Liver (tissue), 9 donors: ENCODE data around the gene STAG2. TPM values are rescaled to one million over a fixed set of nuclear protein-coding genes. Genes with fewer than 3 reads are reported as not detected.

ENCODE experiments used
- DNase-seq: peaks from one replicate; pipeline ENCODE4 v3.0.0-alpha.2; 2017; ENCODE audit warnings: low spot score
- H3K27ac ChIP-seq, 2 donors: one replicate each; pipeline ENCODE4 v1.7.0; 2013; ENCODE audit warnings: inconsistent platforms in 2 of 2, low read length in 2 of 2, control low read depth in 1 of 2, low read depth in 1 of 2, mild to moderate bottlenecking in 1 of 2
- H3K27me3 ChIP-seq, 4 donors: one replicate each; pipeline versions ENCODE4 v1.6.1 to v1.7.0; 2013; ENCODE audit warnings: low read length in 3 of 4, inconsistent platforms in 1 of 4, mild to moderate bottlenecking in 1 of 4, moderate library complexity in 1 of 4; ENCODE audit not compliant: control insufficient read depth in 4 of 4, insufficient read depth in 4 of 4
- H3K36me3 ChIP-seq, 4 donors: one replicate each; pipeline versions ENCODE4 v1.6.1 to v1.7.0; 2013; ENCODE audit warnings: low read length in 3 of 4, mild to moderate bottlenecking in 3 of 4, low read depth in 1 of 4, moderate library complexity in 1 of 4; ENCODE audit not compliant: control insufficient read depth in 4 of 4, insufficient read depth in 3 of 4
- H3K4me1 ChIP-seq, 4 donors: one replicate each; pipeline versions ENCODE4 v1.6.1 to v1.7.0; 2013; ENCODE audit warnings: low read length in 3 of 4, mild to moderate bottlenecking in 3 of 4, moderate library complexity in 1 of 4; ENCODE audit not compliant: control insufficient read depth in 4 of 4, insufficient read depth in 4 of 4
- H3K4me3 ChIP-seq, 3 donors: one replicate each; pipeline versions ENCODE4 v1.6.1 to v1.7.0; 2013; ENCODE audit warnings: low read length in 3 of 3, control low read depth in 1 of 3, low read depth in 1 of 3, mild to moderate bottlenecking in 1 of 3
- H3K9ac ChIP-seq, 2 donors: one replicate each; pipeline ENCODE4 v1.7.0; 2013; ENCODE audit warnings: low read length in 2 of 2, mild to moderate bottlenecking in 2 of 2, moderate library complexity in 2 of 2, control low read depth in 1 of 2, low read depth in 1 of 2
- H3K9me3 ChIP-seq, 4 donors: one replicate each; pipeline versions ENCODE4 v1.6.1 to v1.7.0; 2013; ENCODE audit warnings: low read length in 3 of 4; ENCODE audit not compliant: control insufficient read depth in 4 of 4
- ATF3 ChIP-seq: IDR thresholded peaks from 2 replicates; pipeline ENCODE4 v1.6.1; 2016; ENCODE audit warnings: antibody characterized with exemption
- EGR1 ChIP-seq, 2 donors: IDR thresholded peaks; 2 replicates each; pipeline ENCODE4 v1.6.1; 2016 to 2018; ENCODE audit warnings: antibody characterized with exemption in 2 of 2, low read depth in 2 of 2
- FOXA1 ChIP-seq: IDR thresholded peaks from 2 replicates; pipeline ENCODE4 v1.6.1; 2016; ENCODE audit warnings: antibody characterized with exemption
- FOXA2 ChIP-seq: IDR thresholded peaks from 2 replicates; pipeline ENCODE4 v1.6.1; 2016; ENCODE audit warnings: antibody characterized with exemption
- GABPA ChIP-seq, 2 donors: IDR thresholded peaks in 1 of 2; conservative IDR thresholded peaks in 1 of 2; 2 replicates each; pipeline ENCODE4 v1.6.1; 2016; ENCODE audit warnings: antibody characterized with exemption in 2 of 2, mild to moderate bottlenecking in 1 of 2, moderate library complexity in 1 of 2
- HNF4A ChIP-seq, 2 donors: conservative IDR thresholded peaks; 2 replicates each; pipeline ENCODE4 v1.6.1; 2016; ENCODE audit warnings: antibody characterized with exemption in 2 of 2, mild to moderate bottlenecking in 2 of 2
- HNF4G ChIP-seq: IDR thresholded peaks from 2 replicates; pipeline ENCODE4 v1.6.1; 2016; ENCODE audit warnings: antibody characterized with exemption
- JUND ChIP-seq, 2 donors: IDR thresholded peaks; 2 replicates each; pipeline ENCODE4 v1.6.1; 2016; ENCODE audit warnings: antibody characterized with exemption in 2 of 2
- MAX ChIP-seq: IDR thresholded peaks from 2 replicates; pipeline ENCODE4 v1.6.1; 2016; ENCODE audit warnings: antibody characterized with exemption
- NR2F2 ChIP-seq: IDR thresholded peaks from 2 replicates; pipeline ENCODE4 v1.6.1; 2016; ENCODE audit warnings: antibody characterized with exemption
- RAD21 ChIP-seq, 2 donors: IDR thresholded peaks; 2 replicates each; pipeline ENCODE4 v1.6.1; 2016; ENCODE audit warnings: antibody characterized with exemption in 2 of 2, mild to moderate bottlenecking in 2 of 2
- REST ChIP-seq: IDR thresholded peaks from 2 replicates; pipeline ENCODE4 v1.6.1; 2016; ENCODE audit warnings: antibody characterized with exemption, mild to moderate bottlenecking
- RXRA ChIP-seq, 2 donors: IDR thresholded peaks; 2 replicates each; pipeline ENCODE4 v1.6.1; 2017 to 2018; ENCODE audit warnings: antibody characterized with exemption in 2 of 2, mild to moderate bottlenecking in 1 of 2
- SP1 ChIP-seq: IDR thresholded peaks from 2 replicates; pipeline ENCODE4 v1.6.1; 2018; ENCODE audit warnings: antibody characterized with exemption, mild to moderate bottlenecking
- TAF1 ChIP-seq: conservative IDR thresholded peaks from 2 replicates; pipeline ENCODE4 v1.6.1; 2016; ENCODE audit warnings: antibody characterized with exemption, mild to moderate bottlenecking
- YY1 ChIP-seq: IDR thresholded peaks from 2 replicates; pipeline ENCODE4 v1.6.1; 2016; ENCODE audit warnings: antibody characterized with exemption, mild to moderate bottlenecking
- WGBS: extraction: QIAGEN DNeasy Blood & Tissue Kit; methylation state at CpG from one replicate; pipeline ENCODE4 v1.1.7; 2013; 5-methylcytosine and 5-hydroxymethylcytosine counted together
- polyA plus RNA-seq, 2 donors: library from polyadenylated mRNA; stranded (reverse) in 1 of 2; unstranded in 1 of 2; fragments of 200-250 nt in 1 of 2; fragments of >200 nt in 1 of 2; fragmentation: Nextera tagmentation in 1 of 2; extraction: Ambion mirVana in 1 of 2; gene quantifications; one replicate each; pipeline versions ENCODE4 v1.2.1 to v1.2.3, GENCODE V29; 2013 to 2015
- total RNA-seq, 2 donors: library from RNA; depleted of rRNA; stranded (reverse); fragments of >200 nt; gene quantifications; one replicate each; pipeline ENCODE4 v1.2.3, GENCODE V29; 2014
- TF ChIP-seq, protein P1 (sequence below): fragments of 150-350 bp; IDR thresholded peaks from 2 replicates; pipeline ENCODE4 v1.5.1; 2017; ENCODE audit warnings: improper control_type of control experiment, low read depth, low read length; ENCODE audit not compliant: missing input control
- TF ChIP-seq, protein P2 (sequence below): IDR thresholded peaks from 2 replicates; pipeline ENCODE4 v1.6.1; 2016; ENCODE audit warnings: antibody characterized with exemption
- donor health status: healthy.
- donor health status: healthy.
- donor health status: healthy.
- donor health status: healthy.
- donor health status: healthy.

STAG2 gene
- total and polyA plus RNA-seq, 4 donors, result 9.7 to 71.0 (median 23.9) TPM

DNA sequence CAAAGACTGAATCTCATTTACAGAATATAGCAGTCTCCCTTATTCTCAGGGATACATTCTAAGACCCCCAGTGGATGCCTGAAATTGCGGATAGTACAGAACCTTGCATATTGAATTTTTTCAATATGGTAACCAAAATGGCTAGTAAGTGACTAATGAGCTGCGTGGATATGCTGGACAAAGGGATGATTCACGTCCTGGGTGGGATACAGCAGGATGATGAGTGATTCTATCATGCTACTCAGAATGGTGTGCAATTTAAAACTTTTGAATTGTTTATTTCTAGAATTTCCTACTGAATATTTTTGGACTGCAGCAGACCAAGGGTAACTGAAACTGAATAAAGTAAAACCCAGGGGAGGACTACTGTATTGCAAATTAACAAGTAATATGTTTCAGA, 66.7 kb downstream of the STAG2 start:
- DNase-seq, result no peak
- no peak overlapping the region for H3K27ac ChIP-seq
- H3K4me1 ChIP-seq, result no peaks in the 10 kb centered on the region
- H3K9me3 ChIP-seq, result no peaks in the 10 kb centered on the region
- no peaks in the 10 kb centered on the region for H3K27me3 ChIP-seq
- no peak overlapping the region for H3K4me3 ChIP-seq
- H3K9ac ChIP-seq, result no peak overlapping the region
- TF ChIP-seq SP1 (no peak), FOXA2 (no peak)
- peaks cover 0 to 3% (median 0%) of the 10 kb centered on the region in 4 donors for H3K36me3 ChIP-seq
- 95% methylated on average over 3 of the region's 3 CpGs for WGBS

GRCh38 chrX:124030520-124030919, 69.0 kb downstream of the STAG2 start:
- H3K9me3 ChIP-seq, result no peaks in the 10 kb centered on the region
- 95% methylated on average over 1 of the region's 1 CpG for WGBS
- no peaks in the 10 kb centered on the region for H3K4me1 ChIP-seq
- H3K4me3 ChIP-seq, result no peak overlapping the region
- H3K27me3 ChIP-seq, result no peaks in the 10 kb centered on the region
- no peak for DNase-seq
- H3K27ac ChIP-seq, result no peak overlapping the region
- TF ChIP-seq REST (no peak), SP1 (no peak)
- H3K9ac ChIP-seq, result no peak overlapping the region
- H3K36me3 ChIP-seq, result peaks cover 0 to 3% (median under 1%) of the 10 kb centered on the region in 4 donors

GRCh38 chrX:124033821-124034220, 72.3 kb downstream of the STAG2 start:
- Histone ChIP-seq H3K9me3 (no peaks in the 10 kb centered on the region), H3K4me3 (no peak overlapping the region), H3K27ac (no peak overlapping the region), H3K4me1 (no peaks in the 10 kb centered on the region), H3K36me3 (peaks cover 0 to 2% (median 0%) of the 10 kb centered on the region in 4 donors), H3K9ac (no peak overlapping the region), H3K27me3 (no peaks in the 10 kb centered on the region)
- no peak for DNase-seq
- TF ChIP-seq NR2F2 (no peak), YY1 (no peak), GABPA (IDR thresholded peaks at IDR 0.05 in 1 of 2, conservative IDR thresholded peaks at IDR 0.05 in 1 of 2) (no peak), FOXA1 (no peak), EGR1 (IDR thresholded peaks at IDR 0.05; ENCODE audit: low read depth in 2 of 2) (no peak), SP1 (no peak), MAX (no peak), FOXA2 (no peak), HNF4G (no peak), RAD21 (IDR thresholded peaks at IDR 0.05) (no peak), RXRA (IDR thresholded peaks at IDR 0.05) (no peak), JUND (IDR thresholded peaks at IDR 0.05) (no peak), HNF4A (conservative IDR thresholded peaks at IDR 0.05) (no peak), ATF3 (no peak), TAF1 (no peak), REST (no peak)
- TF ChIP-seq, protein P1, sequence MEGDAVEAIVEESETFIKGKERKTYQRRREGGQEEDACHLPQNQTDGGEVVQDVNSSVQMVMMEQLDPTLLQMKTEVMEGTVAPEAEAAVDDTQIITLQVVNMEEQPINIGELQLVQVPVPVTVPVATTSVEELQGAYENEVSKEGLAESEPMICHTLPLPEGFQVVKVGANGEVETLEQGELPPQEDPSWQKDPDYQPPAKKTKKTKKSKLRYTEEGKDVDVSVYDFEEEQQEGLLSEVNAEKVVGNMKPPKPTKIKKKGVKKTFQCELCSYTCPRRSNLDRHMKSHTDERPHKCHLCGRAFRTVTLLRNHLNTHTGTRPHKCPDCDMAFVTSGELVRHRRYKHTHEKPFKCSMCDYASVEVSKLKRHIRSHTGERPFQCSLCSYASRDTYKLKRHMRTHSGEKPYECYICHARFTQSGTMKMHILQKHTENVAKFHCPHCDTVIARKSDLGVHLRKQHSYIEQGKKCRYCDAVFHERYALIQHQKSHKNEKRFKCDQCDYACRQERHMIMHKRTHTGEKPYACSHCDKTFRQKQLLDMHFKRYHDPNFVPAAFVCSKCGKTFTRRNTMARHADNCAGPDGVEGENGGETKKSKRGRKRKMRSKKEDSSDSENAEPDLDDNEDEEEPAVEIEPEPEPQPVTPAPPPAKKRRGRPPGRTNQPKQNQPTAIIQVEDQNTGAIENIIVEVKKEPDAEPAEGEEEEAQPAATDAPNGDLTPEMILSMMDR, result no peak
- TF ChIP-seq, protein P2, sequence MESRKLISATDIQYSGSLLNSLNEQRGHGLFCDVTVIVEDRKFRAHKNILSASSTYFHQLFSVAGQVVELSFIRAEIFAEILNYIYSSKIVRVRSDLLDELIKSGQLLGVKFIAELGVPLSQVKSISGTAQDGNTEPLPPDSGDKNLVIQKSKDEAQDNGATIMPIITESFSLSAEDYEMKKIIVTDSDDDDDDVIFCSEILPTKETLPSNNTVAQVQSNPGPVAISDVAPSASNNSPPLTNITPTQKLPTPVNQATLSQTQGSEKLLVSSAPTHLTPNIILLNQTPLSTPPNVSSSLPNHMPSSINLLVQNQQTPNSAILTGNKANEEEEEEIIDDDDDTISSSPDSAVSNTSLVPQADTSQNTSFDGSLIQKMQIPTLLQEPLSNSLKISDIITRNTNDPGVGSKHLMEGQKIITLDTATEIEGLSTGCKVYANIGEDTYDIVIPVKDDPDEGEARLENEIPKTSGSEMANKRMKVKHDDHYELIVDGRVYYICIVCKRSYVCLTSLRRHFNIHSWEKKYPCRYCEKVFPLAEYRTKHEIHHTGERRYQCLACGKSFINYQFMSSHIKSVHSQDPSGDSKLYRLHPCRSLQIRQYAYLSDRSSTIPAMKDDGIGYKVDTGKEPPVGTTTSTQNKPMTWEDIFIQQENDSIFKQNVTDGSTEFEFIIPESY, result no peak
- WGBS, result 92% methylated on average over 1 of the region's 1 CpG
